BE2C (cell line): ENCODE results near the gene ATP1B3.

Experiments used
- DNase-seq: peaks from one replicate; pipeline ENCODE4 v3.0.0-alpha.2; 2020
- H3K27me3 ChIP-seq: fragments of 250-450 bp; sonication (Bioruptor Pico); 2 replicates; pipeline ENCODE4 v1.5.1; 2020; ENCODE audit warnings: mild to moderate bottlenecking
- H3K36me3 ChIP-seq: fragments of 250-450 bp; sonication (Bioruptor Pico); 2 replicates; pipeline ENCODE4 v1.5.1; 2020; ENCODE audit warnings: mild to moderate bottlenecking
- H3K4me1 ChIP-seq: fragments of 250-450 bp; sonication (Bioruptor Pico); 2 replicates; pipeline ENCODE4 v1.5.1; 2020
- H3K4me3 ChIP-seq: 2 replicates; pipeline ENCODE4 v1.5.1; 2011; ENCODE audit warnings: low read depth, low read length
- H3K9me3 ChIP-seq: fragments of 250-450 bp; sonication (Bioruptor Pico); 2 replicates; pipeline ENCODE4 v1.5.1; 2020
- CTCF ChIP-seq: IDR thresholded peaks from 2 replicates; pipeline ENCODE4 v1.5.1; 2012; ENCODE audit warnings: mild to moderate bottlenecking, low read depth, low read length

Gene ATP1B3

GRCh38 chr3:141849056-141849815 is 27.2 kb upstream of the ATP1B3 start:
- no peak for TF ChIP-seq CTCF
- Histone ChIP-seq H3K4me1 (no peaks in the 10 kb centered on the region; the same call in 1 of the 2 replicates), H3K9me3 (no peaks in the 10 kb centered on the region), H3K36me3 (no peaks in the 10 kb centered on the region), H3K27me3 (no peaks in the 10 kb centered on the region), H3K4me3 (no peak overlapping the region)
- DNase-seq = no peak

- H3K4me1 ChIP-seq = no peaks in the 10 kb centered on the region; the same call in 1 of the 2 replicates
- H3K9me3 ChIP-seq = no peaks in the 10 kb centered on the region
- no peak for TF ChIP-seq CTCF
- no peaks in the 10 kb centered on the region for H3K36me3 ChIP-seq
- no peak overlapping the region for H3K4me3 ChIP-seq
- DNase-seq = no peak
- H3K27me3 ChIP-seq = no peaks in the 10 kb centered on the region
These were observed 25.0 kb upstream of the ATP1B3 start for GRCh38 chr3:141851411-141851810.

GRCh38 chr3:141853081-141853601 is 23.3 kb upstream of the ATP1B3 start:
- no peaks in the 10 kb centered on the region for H3K36me3 ChIP-seq
- H3K9me3 ChIP-seq = no peaks in the 10 kb centered on the region
- no peaks in the 10 kb centered on the region; the same call in 1 of the 2 replicates for H3K4me1 ChIP-seq
- DNase-seq = no peak
- no peak for TF ChIP-seq CTCF
- H3K27me3 ChIP-seq = no peaks in the 10 kb centered on the region
- no peak overlapping the region for H3K4me3 ChIP-seq

GRCh38 chr3:141853629-141854168 is 22.7 kb upstream of the ATP1B3 start:
- no peaks in the 10 kb centered on the region for H3K36me3 ChIP-seq
- no peaks in the 10 kb centered on the region for H3K9me3 ChIP-seq
- TF ChIP-seq CTCF = no peak
- H3K4me1 ChIP-seq = no peaks in the 10 kb centered on the region; the same call in 1 of the 2 replicates
- DNase-seq = no peak
- no peak overlapping the region for H3K4me3 ChIP-seq
- H3K27me3 ChIP-seq = no peaks in the 10 kb centered on the region

- no peaks in the 10 kb centered on the region for H3K36me3 ChIP-seq
- H3K9me3 ChIP-seq = no peaks in the 10 kb centered on the region
- no peaks in the 10 kb centered on the region; the same call in 1 of the 2 replicates for H3K4me1 ChIP-seq
- no peaks in the 10 kb centered on the region for H3K27me3 ChIP-seq
- no peak for DNase-seq
- TF ChIP-seq CTCF = no peak
- no peak overlapping the region for H3K4me3 ChIP-seq
These were observed 21.8 kb upstream of the ATP1B3 start for GRCh38 chr3:141854599-141854998.

GRCh38 chr3:141858312-141858711 is 18.1 kb upstream of the ATP1B3 start:
- no peaks in the 10 kb centered on the region for H3K9me3 ChIP-seq

More at GRCh38 chr3:141858312-141858711, 18.1 kb upstream of the ATP1B3 start:
- no peaks in the 10 kb centered on the region for H3K27me3 ChIP-seq
- DNase-seq = no peak
- H3K36me3 ChIP-seq = no peaks in the 10 kb centered on the region
- H3K4me3 ChIP-seq = no peak overlapping the region
- H3K4me1 ChIP-seq = peaks cover 5% of the 10 kb centered on the region
- TF ChIP-seq CTCF = no peak
